Psoas muscle (tissue), 8 donors: ENCODE results near the gene MTRR. TPM values are rescaled to one million over a fixed set of nuclear protein-coding genes. Genes with fewer than 3 reads are reported as not detected.

ENCODE experiments used
- ATAC-seq, 4 donors: fragments of 200-7000 bp; cut with Tn5 transposase; one replicate each; pipeline ENCODE4 v1.9.1; 2020; ENCODE audit warnings: moderate library complexity in 3 of 4, mild to moderate bottlenecking in 2 of 4
- DNase-seq, 2 donors: peaks; one replicate each; pipeline ENCODE4 v3.0.0-alpha.2; 2020
- H3K27ac ChIP-seq: fragments of 200-600 bp; one replicate; pipeline ENCODE4 v1.8.0; 2022
- H3K27me3 ChIP-seq, 3 donors: fragments of 200-600 bp in 1 of 3; one replicate each; pipeline versions ENCODE4 v1.6.1 to v1.8.0; 2013 to 2022; ENCODE audit warnings: low read length in 2 of 3, mild to moderate bottlenecking in 2 of 3, moderate library complexity in 1 of 3; ENCODE audit not compliant: insufficient read depth in 3 of 3
- H3K36me3 ChIP-seq, 2 donors: fragments of 200-600 bp in 1 of 2; one replicate each; pipeline versions ENCODE4 v1.6.1 to v1.8.0; 2013 to 2022; ENCODE audit warnings: low read depth in 1 of 2, mild to moderate bottlenecking in 1 of 2, moderate library complexity in 1 of 2; ENCODE audit not compliant: insufficient read depth in 1 of 2
- H3K4me1 ChIP-seq: fragments of 200-600 bp; one replicate; pipeline ENCODE4 v1.8.0; 2022
- H3K4me3 ChIP-seq: fragments of 200-600 bp; one replicate; pipeline ENCODE4 v1.8.0; 2022; ENCODE audit warnings: mild to moderate bottlenecking
- H3K9me3 ChIP-seq: fragments of 200-600 bp; one replicate; pipeline ENCODE4 v1.8.0; 2022
- CTCF ChIP-seq: fragments of 200-600 bp; IDR thresholded peaks from one replicate; pipeline ENCODE4 v1.8.0; 2022; ENCODE audit warnings: antibody characterized with exemption
- WGBS, 3 donors: extraction: QIAGEN DNeasy Blood & Tissue Kit; methylation state at CpG; one replicate each; pipeline versions ENCODE4 v1.1.6 to v1.1.7; 2013; 5-methylcytosine and 5-hydroxymethylcytosine counted together
- intact Hi-C, 2 donors: fragments of 100-400 bp; cut with DNase I; formaldehyde crosslinking; loops; one replicate each; pipeline versions ENCODE4 v1.11.0 to v1.14.2; 2022
- polyA plus RNA-seq, 3 donors: library from polyadenylated mRNA; stranded (reverse); fragments of 200-250 nt; gene quantifications; one replicate each; pipeline ENCODE4 v1.2.3, GENCODE V29; 2013
- total RNA-seq, 4 donors: library from RNA; stranded (reverse); fragmentation: NEBNext Ultra II Directional in 2 of 4; extraction: Animal tissue kit (Norgen Biotek cat#: 25700) in 2 of 4; gene quantifications; one replicate each; pipeline versions ENCODE4 v1.2.1 to v1.2.4, GENCODE V29; 2021 to 2023
- donor health status: healthy with polysubstance abuse.
- donor health status: DM: no; HTN: no; CAD: no; lungs with moderate emphysema.
- donor health status: Bipolar disorder and iron deficiency.
- donor health status: healthy.
- donor health status: DM: yes; HTN: yes; CAD: no.
- donor health status: DM: no; HTN: no; CAD: no.
- donor health status: DM: no; HTN: no; CAD: no.
- donor health status: DM: yes; HTN: yes; CAD: no.

The MTRR gene
- total and polyA plus RNA-seq, 7 donors, result 22.6 to 69.1 (median 63.3) TPM

DNA sequence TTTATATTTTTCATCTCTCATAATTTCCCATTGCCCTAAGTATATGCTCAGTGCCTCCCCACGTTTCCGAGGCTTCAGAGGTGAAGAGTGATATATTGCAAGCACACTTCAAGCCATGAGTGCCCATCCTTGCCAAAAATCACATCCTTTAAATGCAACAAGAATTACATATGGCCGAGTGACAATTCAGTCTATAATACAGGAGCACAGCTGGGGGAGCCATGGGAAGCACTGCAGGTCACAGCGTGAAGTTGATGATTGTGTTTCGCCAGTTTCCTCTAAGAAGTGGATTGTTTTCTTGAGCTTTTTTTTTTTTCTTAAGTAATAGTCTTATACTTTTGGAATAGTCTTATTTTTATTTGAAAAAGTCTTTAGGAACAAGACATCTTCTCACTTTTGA lies 61.1 kb downstream of the MTRR start:
- Histone ChIP-seq H3K9me3 (no peaks in the 10 kb centered on the region), H3K36me3 (no peaks in the 10 kb centered on the region), H3K27me3 (no peaks in the 10 kb centered on the region), H3K4me1 (no peaks in the 10 kb centered on the region), H3K27ac (no peak overlapping the region), H3K4me3 (no peak overlapping the region)
- ATAC-seq, result no peak
- TF ChIP-seq CTCF, result no peak
- DNase-seq, result no peak
- intact Hi-C loops, result no loop called here
- WGBS, 3 donors, result 40 to 50% (median 45%) methylated on average over 5 of the region's 5 CpGs

- WGBS, 3 donors, result 64 to 72% (median 67%) methylated on average over 3 of the region's 3 CpGs
Measured at GRCh38 chr5:7941692-7942091, 72.7 kb downstream of the MTRR start.

GRCh38 chr5:7947301-7947700 lies 78.4 kb downstream of the MTRR start:
- 87 to 91% (median 90%) methylated on average over 4 of the region's 4 CpGs for WGBS, 3 donors

More at GRCh38 chr5:7941692-7942091, 72.7 kb downstream of the MTRR start:
- intact Hi-C loops, result no loop called here
- TF ChIP-seq CTCF, result no peak
- ATAC-seq, result no peak
- Histone ChIP-seq H3K4me1 (no peaks in the 10 kb centered on the region), H3K27ac (no peak overlapping the region), H3K9me3 (no peaks in the 10 kb centered on the region), H3K36me3 (no peaks in the 10 kb centered on the region), H3K4me3 (no peak overlapping the region), H3K27me3 (peaks cover 0 to 5% (median 0%) of the 10 kb centered on the region in 3 donors)
- no peak for DNase-seq

More at GRCh38 chr5:7947301-7947700, 78.4 kb downstream of the MTRR start:
- no peaks in the 10 kb centered on the region for H3K36me3 ChIP-seq
- no peak overlapping the region for H3K4me3 ChIP-seq
- DNase-seq (no peak), ATAC-seq (no peak)
- no peaks in the 10 kb centered on the region for H3K27me3 ChIP-seq
- no peak overlapping the region for H3K27ac ChIP-seq
- no peaks in the 10 kb centered on the region for H3K4me1 ChIP-seq
- intact Hi-C loops, result no loop called here
- TF ChIP-seq CTCF, result no peak
- H3K9me3 ChIP-seq, result no peaks in the 10 kb centered on the region

Other genes with a start within 250 kb of the MTRR start
- not detected for gene CFAP90, start 18.0 kb upstream of the MTRR start, total RNA-seq
- gene CFAP90, start 18.0 kb upstream of the MTRR start, polyA plus RNA-seq, result not detected
- 1 to 10 TPM; 5.1 to 6.4 (median 5.8) TPM for gene FASTKD3, start 117 bp upstream of the MTRR start, total RNA-seq
- 10 to 100 TPM in 2 of 3 donors, 1 to 10 TPM in 1; 7.8 to 15.2 (median 10.6) TPM for gene FASTKD3, start 117 bp upstream of the MTRR start, polyA plus RNA-seq